ENCODE results near the gene GNG13. TPM values are rescaled to one million over a fixed set of nuclear protein-coding genes. Genes with fewer than 3 reads are reported as not detected.
"Not testable (repeated sequence)": the region's sequence is repeated elsewhere in the genome, so short reads cannot be mapped to it uniquely, and the experiment has no call there.

Gene GNG13
- not detected in 2 replicates for total RNA-seq
- polyA plus RNA-seq (2012), result not detected

GRCh38 chr16:799948-800833, at the start of gene GNG13:
Gene GNG13 (minus strand): TSS chr16:800734. CDS start chr16:799077, 1,657 bp downstream.
- DNase-seq (ENCODE audit: low read depth), result no peak

- no peak for DNase-seq (ENCODE audit: low read depth)
These were observed 48.1 kb upstream of the GNG13 start for GRCh38 chr16:848510-849253.

GRCh38 chr16:847681-848445, 47.3 kb upstream of the GNG13 start:
- DNase-seq (ENCODE audit: low read depth), result no peak

- no peak for DNase-seq (ENCODE audit: low read depth)
These were observed 46.6 kb upstream of the GNG13 start for GRCh38 chr16:847151-847550.

GRCh38 chr16:845351-845745, 44.8 kb upstream of the GNG13 start:
- DNase-seq (ENCODE audit: low read depth), result no peak

GRCh38 chr16:844638-845350, 44.3 kb upstream of the GNG13 start:
- DNase-seq (ENCODE audit: low read depth), result no peak

- DNase-seq (ENCODE audit: low read depth), result no peak
These were observed 43.2 kb upstream of the GNG13 start for GRCh38 chr16:843771-844170.

- DNase-seq (ENCODE audit: low read depth), result no peak
These were observed 42.4 kb upstream of the GNG13 start for GRCh38 chr16:842711-843560.

- no peak for DNase-seq (ENCODE audit: low read depth)
These were observed 41.5 kb upstream of the GNG13 start for GRCh38 chr16:842061-842476.

- DNase-seq (ENCODE audit: low read depth), result no peak
These were observed 41.0 kb upstream of the GNG13 start for GRCh38 chr16:841455-842060.

GRCh38 chr16:840561-841454, 40.3 kb upstream of the GNG13 start:
- DNase-seq (ENCODE audit: low read depth), result no peak

- DNase-seq (ENCODE audit: low read depth), result peak; percentile 64
These were observed 39.3 kb upstream of the GNG13 start for GRCh38 chr16:839643-840408.

- no peak for DNase-seq (ENCODE audit: low read depth)
These were observed 38.2 kb upstream of the GNG13 start for GRCh38 chr16:838741-839140.

GRCh38 chr16:836822-837221, 36.3 kb upstream of the GNG13 start:
- not testable (repeated sequence) for DNase-seq (ENCODE audit: low read depth)

GRCh38 chr16:836221-836620, 35.7 kb upstream of the GNG13 start:
- no peak for DNase-seq (ENCODE audit: low read depth)

GRCh38 chr16:835373-835772, 34.8 kb upstream of the GNG13 start:
- no peak for DNase-seq (ENCODE audit: low read depth)

- no peak for DNase-seq (ENCODE audit: low read depth)
These were observed 32.9 kb upstream of the GNG13 start for GRCh38 chr16:833411-833810.
